GM10847 (cell line): Measurements from ENCODE around the gene RBM12.

Experiments
- POLR2A ChIP-seq: IDR thresholded peaks from 2 replicates; pipeline ENCODE4 v1.6.1; 2011; ENCODE audit not compliant: insufficient read length; ENCODE audit errors: extremely low read depth

RBM12 gene

GRCh38 chr20:35699127-35699956 lies 34.6 kb upstream of the RBM12 start, which contains the start of the genes NFS1 and ROMO1:
Gene NFS1, minus strand, starts transcription at chr20:35699352. Its CDS starts 64 bp downstream, at chr20:35699288.
Gene ROMO1, plus strand, starts transcription at chr20:35699405. Its CDS starts 228 bp downstream, at chr20:35699633.
- peak; percentile 65 for TF ChIP-seq POLR2A

- TF ChIP-seq POLR2A, result no peak
Measured at GRCh38 chr20:35698298-35699126, 33.8 kb upstream of the RBM12 start.

GRCh38 chr20:35697696-35698297 lies 33.1 kb upstream of the RBM12 start:
- TF ChIP-seq POLR2A, result no peak

GRCh38 chr20:35695978-35696377 lies 31.3 kb upstream of the RBM12 start:
- no peak for TF ChIP-seq POLR2A

- TF ChIP-seq POLR2A, result no peak
Measured at GRCh38 chr20:35695245-35695749, 30.6 kb upstream of the RBM12 start.

- TF ChIP-seq POLR2A, result no peak
Measured at GRCh38 chr20:35690265-35690664, 25.6 kb upstream of the RBM12 start.

- TF ChIP-seq POLR2A, result no peak
Measured at GRCh38 chr20:35681960-35682359, 17.3 kb upstream of the RBM12 start.

GRCh38 chr20:35680452-35681183 lies 15.9 kb upstream of the RBM12 start:
- TF ChIP-seq POLR2A, result no peak

GRCh38 chr20:35674921-35675320 lies 10.2 kb upstream of the RBM12 start:
- no peak for TF ChIP-seq POLR2A

- TF ChIP-seq POLR2A, result no peak
Measured at GRCh38 chr20:35673884-35674283, 9.2 kb upstream of the RBM12 start.

- no peak for TF ChIP-seq POLR2A
Measured at GRCh38 chr20:35669681-35670080, 5.0 kb upstream of the RBM12 start.

- TF ChIP-seq POLR2A, result no peak
Measured at GRCh38 chr20:35669221-35669620, 4.5 kb upstream of the RBM12 start.

- TF ChIP-seq POLR2A, result no peak
Measured at GRCh38 chr20:35665949-35666288, 1.2 kb upstream of the RBM12 start.

- peak; percentile 18 for TF ChIP-seq POLR2A
Measured at GRCh38 chr20:35663516-35664465, 909 bp downstream of the RBM12 start.

GRCh38 chr20:35662551-35662950 lies 2.1 kb downstream of the RBM12 start:
- no peak for TF ChIP-seq POLR2A
